PC-3 (cell line): Measurements from ENCODE around the gene OLFML2A. TPM values are rescaled to one million over a fixed set of nuclear protein-coding genes. Genes with fewer than 3 reads are reported as not detected.

Experiments
- ATAC-seq: fragments of 200-7000 bp; cut with Tn5 transposase; 2 replicates; pipeline ENCODE4 v1.9.1; 2020; ENCODE audit warnings: mild to moderate bottlenecking, moderate library complexity
- BruUV-seq: library from RNA; stranded (reverse); fragments of 400-500 nt; replicated peaks from 2 replicates; lab custom pipeline; 2021; lab: Mats Ljungman, UMichigan
- CTCF ChIA-PET: fragments of 300-600 bp; sonication (Branson Sonifier 250); formaldehyde crosslinking; loops from one replicate; lab custom pipeline; 2022; ENCODE audit warnings: antibody characterized with exemption; lab: Charles Lee
- POLR2A ChIA-PET: fragments of 300-600 bp; sonication (Branson Sonifier 250); formaldehyde crosslinking; loops from one replicate; lab custom pipeline; 2022; ENCODE audit warnings: antibody characterized with exemption; ENCODE audit not compliant: unreplicated experiment; lab: Charles Lee
- DNase-seq: peaks from one replicate; pipeline ENCODE4 v3.0.0-alpha.2; 2015
- H2AFZ ChIP-seq: fragments of 300-600 bp; sonication (generic); 2 replicates; pipeline ENCODE4 v1.6.0; 2016; ENCODE audit warnings: antibody characterized with exemption, low read length
- H3F3A ChIP-seq: fragments of 300-600 bp; sonication (generic); one replicate; pipeline ENCODE4 v1.6.0; 2017; ENCODE audit warnings: antibody characterized with exemption, low read length, control low read depth, mild to moderate bottlenecking; ENCODE audit not compliant: unreplicated experiment
- H3K27ac ChIP-seq: fragments of 300-600 bp; sonication (generic); 2 replicates; pipeline ENCODE4 v1.5.1; 2016; ENCODE audit warnings: mild to moderate bottlenecking, low read length
- H3K27me3 ChIP-seq: fragments of 300-600 bp; sonication (generic); 2 replicates; pipeline ENCODE4 v1.6.1; 2016; ENCODE audit warnings: low read length, mixed read lengths
- H3K36me3 ChIP-seq: fragments of 300-600 bp; sonication (generic); 2 replicates; pipeline ENCODE4 v1.6.1; 2016; ENCODE audit warnings: low read depth, mixed run types, low read length, mixed read lengths
- H3K4me1 ChIP-seq: fragments of 300-600 bp; sonication (generic); 2 replicates; pipeline ENCODE4 v1.5.1; 2016; ENCODE audit warnings: low read length; ENCODE audit not compliant: insufficient read depth
- H3K4me2 ChIP-seq: fragments of 300-600 bp; sonication (generic); 2 replicates; pipeline ENCODE4 v1.6.0; 2016; ENCODE audit warnings: low read length
- H3K4me3 ChIP-seq: fragments of 300-600 bp; sonication (generic); 2 replicates; pipeline ENCODE4 v1.5.1; 2016; ENCODE audit warnings: mild to moderate bottlenecking, low read length, mixed read lengths
- H3K79me2 ChIP-seq: fragments of 300-600 bp; sonication (generic); 2 replicates; pipeline ENCODE4 v1.6.1; 2017; ENCODE audit warnings: low read length, mixed read lengths
- H3K9ac ChIP-seq: fragments of 300-600 bp; sonication (generic); 2 replicates; pipeline ENCODE4 v1.6.0; 2016; ENCODE audit warnings: mild to moderate bottlenecking, low read length
- H3K9me2 ChIP-seq: fragments of 300-600 bp; sonication (generic); replicated peaks from 2 replicates; pipeline ENCODE4 v1.6.1; 2016; ENCODE audit warnings: mixed run types, low read length, mixed read lengths
- H3K9me3 ChIP-seq: fragments of 300-600 bp; sonication (generic); 2 replicates; pipeline ENCODE4 v1.6.1; 2016; ENCODE audit warnings: low read length, mixed read lengths
- H4K20me1 ChIP-seq: fragments of 300-600 bp; sonication (generic); 2 replicates; pipeline ENCODE4 v1.6.1; 2016; ENCODE audit warnings: low read length, mixed read lengths
- EZH2 ChIP-seq: fragments of 300-600 bp; sonication (generic); IDR thresholded peaks from one replicate; pipeline ENCODE4 v1.6.1; 2017; ENCODE audit warnings: antibody characterized with exemption, mild to moderate bottlenecking, low read length; ENCODE audit not compliant: unreplicated experiment
- EZH2phosphoT487 ChIP-seq: fragments of 300-600 bp; sonication (generic); IDR thresholded peaks from 2 replicates; pipeline ENCODE4 v1.6.1; 2018; ENCODE audit warnings: mild to moderate bottlenecking, antibody characterized with exemption, low read length, borderline replicate concordance
- intact Hi-C: fragments of 100-400 bp; cut with micrococcal nuclease; formaldehyde crosslinking; loops from 2 replicates; pipeline ENCODE4 v1.9.0; 2023
- total RNA-seq: library from RNA; depleted of rRNA; stranded (reverse); fragments of >200 nt; gene quantifications from 2 replicates; pipeline ENCODE4 v1.2.3, GENCODE V29; 2014
- TF ChIP-seq, protein P1 (sequence below): fragments of 300-600 bp; sonication (generic); conservative IDR thresholded peaks from 2 replicates; pipeline ENCODE4 v1.5.1; 2017; ENCODE audit warnings: antibody characterized with exemption, low read depth, mild to moderate bottlenecking, low read length

The OLFML2A gene
- total RNA-seq, 1 experiment from 2014 or later: 3.4 TPM

DNA sequence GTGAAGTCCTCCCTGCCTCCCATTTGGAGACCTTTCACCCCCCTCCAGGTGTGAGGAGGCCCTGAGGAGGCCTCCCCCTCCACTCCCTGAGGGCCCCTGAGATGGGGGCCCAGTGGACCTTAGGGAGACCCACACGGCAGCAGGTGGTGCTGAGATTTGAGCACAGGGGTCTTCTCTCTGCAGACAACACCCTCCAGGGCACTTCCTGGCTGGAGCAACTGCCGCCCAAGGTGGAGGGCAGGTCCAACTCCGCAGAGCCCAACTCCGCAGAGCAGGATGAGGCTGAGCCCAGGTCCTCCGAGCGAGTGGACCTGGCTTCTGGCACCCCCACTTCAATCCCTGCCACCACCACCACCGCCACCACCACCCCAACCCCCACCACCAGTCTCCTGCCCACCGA is 27.0 kb downstream of the OLFML2A start:
- BruUV-seq: no TSS peak
- H3K4me3 ChIP-seq: no peak overlapping the region
- no peaks in the 10 kb centered on the region for H3K27me3 ChIP-seq
- H3K9me2 ChIP-seq: no peaks in the 10 kb centered on the region
- no peak overlapping the region for H3K4me2 ChIP-seq
- H2AFZ ChIP-seq: no peak overlapping the region
- no peak overlapping the region for H3K27ac ChIP-seq
- POLR2A ChIA-PET: no interaction called here
- intact Hi-C loops: no loop called here
- H3K9me3 ChIP-seq: no peaks in the 10 kb centered on the region
- TF ChIP-seq, protein P1, sequence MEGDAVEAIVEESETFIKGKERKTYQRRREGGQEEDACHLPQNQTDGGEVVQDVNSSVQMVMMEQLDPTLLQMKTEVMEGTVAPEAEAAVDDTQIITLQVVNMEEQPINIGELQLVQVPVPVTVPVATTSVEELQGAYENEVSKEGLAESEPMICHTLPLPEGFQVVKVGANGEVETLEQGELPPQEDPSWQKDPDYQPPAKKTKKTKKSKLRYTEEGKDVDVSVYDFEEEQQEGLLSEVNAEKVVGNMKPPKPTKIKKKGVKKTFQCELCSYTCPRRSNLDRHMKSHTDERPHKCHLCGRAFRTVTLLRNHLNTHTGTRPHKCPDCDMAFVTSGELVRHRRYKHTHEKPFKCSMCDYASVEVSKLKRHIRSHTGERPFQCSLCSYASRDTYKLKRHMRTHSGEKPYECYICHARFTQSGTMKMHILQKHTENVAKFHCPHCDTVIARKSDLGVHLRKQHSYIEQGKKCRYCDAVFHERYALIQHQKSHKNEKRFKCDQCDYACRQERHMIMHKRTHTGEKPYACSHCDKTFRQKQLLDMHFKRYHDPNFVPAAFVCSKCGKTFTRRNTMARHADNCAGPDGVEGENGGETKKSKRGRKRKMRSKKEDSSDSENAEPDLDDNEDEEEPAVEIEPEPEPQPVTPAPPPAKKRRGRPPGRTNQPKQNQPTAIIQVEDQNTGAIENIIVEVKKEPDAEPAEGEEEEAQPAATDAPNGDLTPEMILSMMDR: no peak
- no peak for TF ChIP-seq EZH2
- no peak for TF ChIP-seq EZH2phosphoT487
- no peaks in the 10 kb centered on the region for H3F3A ChIP-seq
- H3K9ac ChIP-seq: no peak overlapping the region
- H3K79me2 ChIP-seq: no peaks in the 10 kb centered on the region
- H3K36me3 ChIP-seq: no peaks in the 10 kb centered on the region
- CTCF ChIA-PET: no interaction called here
- DNase-seq: no peak
- ATAC-seq: no peak
- H4K20me1 ChIP-seq: no peaks in the 10 kb centered on the region
- H3K4me1 ChIP-seq: no peaks in the 10 kb centered on the region

DNA sequence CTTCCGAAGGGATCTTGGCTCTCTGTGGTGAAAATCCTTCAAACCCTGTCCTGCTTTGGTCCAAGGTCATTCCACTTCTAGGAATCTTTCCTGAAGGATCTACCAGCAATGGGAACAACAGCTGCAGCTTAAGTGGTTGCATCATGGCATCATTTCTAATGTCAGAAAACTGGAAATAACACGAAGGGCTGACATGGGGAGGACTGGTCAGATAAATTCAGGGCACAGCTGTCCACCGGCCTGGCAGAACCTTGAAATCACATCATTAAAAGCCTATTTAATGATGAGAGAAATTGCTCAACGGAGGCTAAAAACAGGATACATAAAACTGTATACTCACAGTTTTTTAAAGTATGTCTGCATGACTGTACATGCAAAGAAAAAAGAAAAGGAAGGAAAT is 28.3 kb downstream of the OLFML2A start:
- no peak overlapping the region for H3K4me2 ChIP-seq
- ChIA-PET POLR2A (no interaction called here), CTCF (no interaction called here)

More for the DNA sequence above, 28.3 kb downstream of the OLFML2A start:
- Histone ChIP-seq H3K36me3 (no peaks in the 10 kb centered on the region), H3F3A (no peaks in the 10 kb centered on the region), H3K9ac (no peak overlapping the region), H3K27ac (no peak overlapping the region), H3K9me3 (no peaks in the 10 kb centered on the region), H4K20me1 (no peaks in the 10 kb centered on the region), H3K4me3 (no peak overlapping the region), H3K27me3 (no peaks in the 10 kb centered on the region), H2AFZ (no peak overlapping the region), H3K79me2 (no peaks in the 10 kb centered on the region), H3K9me2 (no peaks in the 10 kb centered on the region), H3K4me1 (peaks cover 2% of the 10 kb centered on the region)
- intact Hi-C loops: no loop called here
- ATAC-seq: no peak
- no peak for TF ChIP-seq EZH2phosphoT487
- TF ChIP-seq, protein P1: no peak
- TF ChIP-seq EZH2: no peak
- no TSS peak for BruUV-seq
- DNase-seq: no peak
